HL-60 (cell line): Measurements from ENCODE around the gene ARHGAP26.

Experiments used
- DNase-seq, 2 experiments: peaks; one replicate each; pipeline ENCODE4 v3.0.0-alpha.2; 2010 to 2020; ENCODE audit warnings: low read depth in 1 of 2, low spot score in 1 of 2
- H3K27ac ChIP-seq: fragments of 250-450 bp; sonication (Bioruptor Pico); replicated peaks from 2 replicates; pipeline ENCODE4 v1.5.1; 2020; ENCODE audit warnings: mild to moderate bottlenecking, moderate library complexity
- H3K27me3 ChIP-seq: fragments of 250-450 bp; sonication (Bioruptor Pico); 2 replicates; pipeline ENCODE4 v1.5.1; 2021; ENCODE audit warnings: mild to moderate bottlenecking, moderate library complexity; ENCODE audit not compliant: insufficient read depth, poor library complexity, severe bottlenecking
- H3K4me3 ChIP-seq: replicated peaks from 2 replicates; pipeline ENCODE4 v1.5.1; 2011; ENCODE audit warnings: mild to moderate bottlenecking, control low read depth, low read length; ENCODE audit not compliant: insufficient read depth
- CTCF ChIP-seq: IDR thresholded peaks from one replicate; pipeline ENCODE4 v1.5.1; 2011; ENCODE audit warnings: low read length, control low read depth, inconsistent platforms; ENCODE audit not compliant: insufficient read depth
- GABPA ChIP-seq: IDR thresholded peaks from 2 replicates; pipeline ENCODE4 v1.6.1; 2012; ENCODE audit warnings: low read depth
- POLR2AphosphoS5 ChIP-seq: IDR thresholded peaks from 2 replicates; pipeline ENCODE4 v1.6.1; 2012; ENCODE audit warnings: low read depth
- REST ChIP-seq: IDR thresholded peaks from 2 replicates; pipeline ENCODE4 v1.6.1; 2012; ENCODE audit warnings: low read depth; ENCODE audit not compliant: insufficient replicate concordance
- SPI1 ChIP-seq: IDR thresholded peaks from 2 replicates; pipeline ENCODE4 v1.6.1; 2012; ENCODE audit warnings: low read depth, mild to moderate bottlenecking, borderline replicate concordance

ARHGAP26 gene

GRCh38 chr5:143073766-143074165, 303.6 kb downstream of the ARHGAP26 start:
- no peak for DNase-seq
- H3K27ac ChIP-seq: no peak overlapping the region
- no peaks in the 10 kb centered on the region for H3K27me3 ChIP-seq
- TF ChIP-seq CTCF (no peak), SPI1 (no peak), REST (no peak), GABPA (no peak), POLR2AphosphoS5 (no peak)
- no peak overlapping the region for H3K4me3 ChIP-seq

- Histone ChIP-seq H3K4me3 (no peak overlapping the region), H3K27me3 (no peaks in the 10 kb centered on the region), H3K27ac (no peak overlapping the region)
- no peak for DNase-seq
- no peak for TF ChIP-seq GABPA
- no peak for TF ChIP-seq CTCF
- no peak for TF ChIP-seq SPI1
- no peak for TF ChIP-seq REST
- TF ChIP-seq POLR2AphosphoS5: no peak
These were observed 304.3 kb downstream of the ARHGAP26 start for GRCh38 chr5:143074414-143074996.

GRCh38 chr5:143076377-143076776, 306.2 kb downstream of the ARHGAP26 start:
- Histone ChIP-seq H3K27me3 (no peaks in the 10 kb centered on the region), H3K27ac (no peak overlapping the region), H3K4me3 (no peak overlapping the region)
- no peak for TF ChIP-seq SPI1
- no peak for TF ChIP-seq REST
- TF ChIP-seq GABPA: no peak
- no peak for TF ChIP-seq CTCF
- no peak for TF ChIP-seq POLR2AphosphoS5
- no peak for DNase-seq
